Adipocyte (in vitro differentiated cells): ENCODE data around the gene IFIH1.

Experiments
- DNase-seq: peaks from one replicate; pipeline ENCODE4 v3.0.0-alpha.2; 2015; ENCODE audit warnings: low read depth
- H3K27me3 ChIP-seq: replicated peaks from 2 replicates; pipeline ENCODE4 v1.7.0; 2013; ENCODE audit warnings: mild to moderate bottlenecking, low read length, moderate library complexity; ENCODE audit not compliant: control insufficient read depth, insufficient read depth
- H3K36me3 ChIP-seq: 2 replicates; pipeline ENCODE4 v1.7.0; 2013; ENCODE audit warnings: low read length, mild to moderate bottlenecking, moderate library complexity; ENCODE audit not compliant: control insufficient read depth, insufficient read depth, severe bottlenecking
- H3K4me1 ChIP-seq: 2 replicates; pipeline ENCODE4 v1.7.0; 2013; ENCODE audit warnings: mild to moderate bottlenecking, low read length, moderate library complexity; ENCODE audit not compliant: control insufficient read depth, insufficient read depth
- H3K4me3 ChIP-seq: 2 replicates; pipeline ENCODE4 v1.7.0; 2013; ENCODE audit warnings: mild to moderate bottlenecking, low read length, moderate library complexity
- H3K9ac ChIP-seq: 2 replicates; pipeline ENCODE4 v1.7.0; 2013; ENCODE audit warnings: mild to moderate bottlenecking, low read length, moderate library complexity
- H3K9me3 ChIP-seq: 2 replicates; pipeline ENCODE4 v1.7.0; 2013; ENCODE audit warnings: mild to moderate bottlenecking, low read length, moderate library complexity; ENCODE audit not compliant: control insufficient read depth

Gene IFIH1

GRCh38 chr2:162308747-162309503 is 9.6 kb downstream of the IFIH1 start:
- no peaks in the 10 kb centered on the region for H3K36me3 ChIP-seq
- no peaks in the 10 kb centered on the region for H3K27me3 ChIP-seq
- no peak overlapping the region for H3K9ac ChIP-seq
- H3K4me3 ChIP-seq = no peak overlapping the region
- DNase-seq = no peak
- H3K4me1 ChIP-seq = no peaks in the 10 kb centered on the region
- H3K9me3 ChIP-seq = no peaks in the 10 kb centered on the region

GRCh38 chr2:162305901-162306300 is 12.6 kb downstream of the IFIH1 start:
- Histone ChIP-seq H3K4me1 (peaks cover 2% of the 10 kb centered on the region), H3K4me3 (no peak overlapping the region), H3K9me3 (no peaks in the 10 kb centered on the region), H3K27me3 (no peaks in the 10 kb centered on the region), H3K36me3 (no peaks in the 10 kb centered on the region), H3K9ac (no peak overlapping the region)
- no peak for DNase-seq

GRCh38 chr2:162301877-162302276 is 16.6 kb downstream of the IFIH1 start:
- Histone ChIP-seq H3K27me3 (no peaks in the 10 kb centered on the region), H3K9ac (no peak overlapping the region), H3K9me3 (no peaks in the 10 kb centered on the region), H3K4me1 (peaks cover 16% of the 10 kb centered on the region), H3K36me3 (no peaks in the 10 kb centered on the region), H3K4me3 (no peak overlapping the region)
- no peak for DNase-seq

GRCh38 chr2:162301151-162301804 is 17.2 kb downstream of the IFIH1 start:
- H3K4me3 ChIP-seq = peak overlapping the region; percentile 55
- H3K36me3 ChIP-seq = no peaks in the 10 kb centered on the region
- H3K27me3 ChIP-seq = no peaks in the 10 kb centered on the region
- no peaks in the 10 kb centered on the region for H3K9me3 ChIP-seq
- H3K4me1 ChIP-seq = peaks cover 16% of the 10 kb centered on the region
- DNase-seq = peak; percentile 92
- peak overlapping the region; percentile 8 for H3K9ac ChIP-seq

GRCh38 chr2:162300266-162300665 is 18.2 kb downstream of the IFIH1 start:
- Histone ChIP-seq H3K36me3 (no peaks in the 10 kb centered on the region), H3K9ac (no peak overlapping the region), H3K9me3 (no peaks in the 10 kb centered on the region), H3K27me3 (no peaks in the 10 kb centered on the region), H3K4me3 (no peak overlapping the region), H3K4me1 (peaks cover 16% of the 10 kb centered on the region)
- peak; percentile 52 for DNase-seq

GRCh38 chr2:162298669-162299335 is 19.7 kb downstream of the IFIH1 start:
- peaks cover 20% of the 10 kb centered on the region for H3K4me1 ChIP-seq

GRCh38 chr2:162297925-162298552 is 20.4 kb downstream of the IFIH1 start:
- Histone ChIP-seq H3K27me3 (no peaks in the 10 kb centered on the region), H3K9me3 (no peaks in the 10 kb centered on the region), H3K9ac (no peak overlapping the region), H3K36me3 (no peaks in the 10 kb centered on the region), H3K4me3 (no peak overlapping the region), H3K4me1 (peaks cover 28% of the 10 kb centered on the region)
- peak; percentile 93 for DNase-seq

More at GRCh38 chr2:162298669-162299335, 19.7 kb downstream of the IFIH1 start:
- Histone ChIP-seq H3K9me3 (no peaks in the 10 kb centered on the region), H3K4me3 (no peak overlapping the region), H3K27me3 (no peaks in the 10 kb centered on the region), H3K9ac (no peak overlapping the region), H3K36me3 (no peaks in the 10 kb centered on the region)
- DNase-seq = no peak

- no peaks in the 10 kb centered on the region for H3K9me3 ChIP-seq
- H3K4me1 ChIP-seq = peaks cover 18% of the 10 kb centered on the region
- no peaks in the 10 kb centered on the region for H3K27me3 ChIP-seq
- DNase-seq = no peak
- no peak overlapping the region for H3K4me3 ChIP-seq
- H3K9ac ChIP-seq = no peak overlapping the region
- no peaks in the 10 kb centered on the region for H3K36me3 ChIP-seq
These were observed 23.5 kb downstream of the IFIH1 start for GRCh38 chr2:162295009-162295408.

GRCh38 chr2:162293122-162293786 is 25.2 kb downstream of the IFIH1 start:
- no peak overlapping the region for H3K9ac ChIP-seq
- H3K4me1 ChIP-seq = peaks cover 15% of the 10 kb centered on the region
- no peaks in the 10 kb centered on the region for H3K9me3 ChIP-seq
- no peaks in the 10 kb centered on the region for H3K36me3 ChIP-seq
- no peak overlapping the region for H3K4me3 ChIP-seq
- no peaks in the 10 kb centered on the region for H3K27me3 ChIP-seq
- DNase-seq = no peak

GRCh38 chr2:162291748-162292147 is 26.7 kb downstream of the IFIH1 start:
- no peak overlapping the region for H3K4me3 ChIP-seq

More at GRCh38 chr2:162291748-162292147, 26.7 kb downstream of the IFIH1 start:
- DNase-seq = no peak
- no peaks in the 10 kb centered on the region for H3K36me3 ChIP-seq
- no peaks in the 10 kb centered on the region for H3K9me3 ChIP-seq
- no peaks in the 10 kb centered on the region for H3K27me3 ChIP-seq
- H3K4me1 ChIP-seq = peaks cover 13% of the 10 kb centered on the region
- no peak overlapping the region for H3K9ac ChIP-seq
